Progenitor cell of endocrine pancreas (in vitro differentiated cells): ENCODE results near the gene ZPBP2. TPM values are rescaled to one million over a fixed set of nuclear protein-coding genes. Genes with fewer than 3 reads are reported as not detected.

ENCODE experiments used
- DNase-seq: peaks from one replicate; pipeline ENCODE4 v3.0.0; 2021; ENCODE audit warnings: low spot score; ENCODE audit not compliant: unreplicated experiment
- H3K27ac Mint-ChIP-seq: 2 replicates; pipeline ENCODE4 v1.8.0; 2021; ENCODE audit warnings: mild to moderate bottlenecking, moderate library complexity, mixed read lengths
- H3K27me3 Mint-ChIP-seq: 2 replicates; pipeline ENCODE4 v1.8.0; 2021; ENCODE audit warnings: mixed read lengths
- H3K36me3 Mint-ChIP-seq: 2 replicates; pipeline ENCODE4 v1.8.0; 2022; ENCODE audit warnings: mixed read lengths; ENCODE audit not compliant: insufficient read depth
- H3K4me1 Mint-ChIP-seq: 2 replicates; pipeline ENCODE4 v1.8.0; 2021; ENCODE audit warnings: low read depth, mixed read lengths
- H3K4me3 Mint-ChIP-seq: 2 replicates; pipeline ENCODE4 v1.8.0; 2021; ENCODE audit warnings: low read depth, mild to moderate bottlenecking, moderate library complexity, mixed read lengths
- H3K9me3 Mint-ChIP-seq: 2 replicates; pipeline ENCODE4 v1.8.0; 2021; ENCODE audit warnings: low read depth, mixed read lengths
- CTCF ChIP-seq: fragments of 200-600 bp; sonication (generic); IDR thresholded peaks from one replicate; pipeline ENCODE4 v1.5.0; 2021; ENCODE audit warnings: antibody characterized with exemption, mild to moderate bottlenecking; ENCODE audit not compliant: unreplicated experiment
- total RNA-seq: library from RNA; stranded (reverse); gene quantifications from 2 replicates; pipeline ENCODE4 v1.2.1, GENCODE V29; 2021

The ZPBP2 gene
- total RNA-seq, 1 donor from 2014 or later, result not detected

DNA sequence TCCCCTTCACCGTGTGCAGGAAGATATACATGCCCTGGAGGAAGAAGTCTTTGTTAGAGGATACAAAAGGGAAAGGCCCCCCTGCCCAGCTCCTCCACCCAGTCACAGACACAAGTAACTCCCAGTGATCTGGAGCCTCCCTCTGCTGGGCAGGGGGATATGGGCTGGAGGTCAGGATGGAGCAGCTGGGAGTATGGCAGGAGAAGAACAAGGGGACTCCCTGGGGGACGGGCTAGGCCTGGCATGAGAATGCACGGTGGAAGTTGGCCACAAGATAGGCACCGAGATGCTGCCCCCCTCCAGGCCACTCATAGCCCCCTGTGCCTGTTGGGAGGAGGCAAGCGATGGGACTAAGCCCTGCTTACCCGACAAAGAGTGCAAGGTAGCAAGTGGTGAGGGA lies 55.2 kb downstream of the ZPBP2 start:
- DNase-seq, result no peak
- peaks cover 34% of the 10 kb centered on the region for H3K4me1 Mint-ChIP-seq
- H3K27me3 Mint-ChIP-seq, result no peaks in the 10 kb centered on the region
- peaks cover 7% of the 10 kb centered on the region for H3K36me3 Mint-ChIP-seq
- no peak overlapping the region for H3K27ac Mint-ChIP-seq
- no peaks in the 10 kb centered on the region for H3K9me3 Mint-ChIP-seq
- no peak for TF ChIP-seq CTCF
- no peak overlapping the region for H3K4me3 Mint-ChIP-seq

- H3K9me3 Mint-ChIP-seq, result no peaks in the 10 kb centered on the region
- H3K36me3 Mint-ChIP-seq, result peaks cover 6% of the 10 kb centered on the region
- TF ChIP-seq CTCF, result peak; percentile 35
- no peak for DNase-seq
- peak overlapping the region; percentile 82 for H3K27ac Mint-ChIP-seq
- H3K27me3 Mint-ChIP-seq, result no peaks in the 10 kb centered on the region
- peak overlapping the region; percentile 43 for H3K4me3 Mint-ChIP-seq
- peaks cover 38% of the 10 kb centered on the region for H3K4me1 Mint-ChIP-seq
Observed at GRCh38 chr17:39923836-39924690, 56.1 kb downstream of the ZPBP2 start.

GRCh38 chr17:39924691-39925055 lies 56.7 kb downstream of the ZPBP2 start:
- H3K36me3 Mint-ChIP-seq, result peaks cover 4% of the 10 kb centered on the region
- H3K4me3 Mint-ChIP-seq, result peak overlapping the region; percentile 43
- H3K27ac Mint-ChIP-seq, result peak overlapping the region; percentile 82
- H3K4me1 Mint-ChIP-seq, result peaks cover 38% of the 10 kb centered on the region
- TF ChIP-seq CTCF, result no peak
- no peak for DNase-seq
- no peaks in the 10 kb centered on the region for H3K9me3 Mint-ChIP-seq
- no peaks in the 10 kb centered on the region for H3K27me3 Mint-ChIP-seq

GRCh38 chr17:39925282-39926134 lies 57.5 kb downstream of the ZPBP2 start:
- no peak for DNase-seq
- H3K4me1 Mint-ChIP-seq, result peaks cover 38% of the 10 kb centered on the region

More at GRCh38 chr17:39925282-39926134, 57.5 kb downstream of the ZPBP2 start:
- H3K27me3 Mint-ChIP-seq, result no peaks in the 10 kb centered on the region
- no peak for TF ChIP-seq CTCF
- no peaks in the 10 kb centered on the region for H3K9me3 Mint-ChIP-seq
- peaks cover 4% of the 10 kb centered on the region for H3K36me3 Mint-ChIP-seq
- H3K4me3 Mint-ChIP-seq, result peak overlapping the region; percentile 80
- peak overlapping the region; percentile 91 for H3K27ac Mint-ChIP-seq
